ENCODE data around the gene ATMIN.

The ATMIN gene

GRCh38 chr16:81005610-81006161, 30.0 kb upstream of the ATMIN start:
- DNase-seq (ENCODE audit: low read depth, low spot score), result no peak

DNA sequence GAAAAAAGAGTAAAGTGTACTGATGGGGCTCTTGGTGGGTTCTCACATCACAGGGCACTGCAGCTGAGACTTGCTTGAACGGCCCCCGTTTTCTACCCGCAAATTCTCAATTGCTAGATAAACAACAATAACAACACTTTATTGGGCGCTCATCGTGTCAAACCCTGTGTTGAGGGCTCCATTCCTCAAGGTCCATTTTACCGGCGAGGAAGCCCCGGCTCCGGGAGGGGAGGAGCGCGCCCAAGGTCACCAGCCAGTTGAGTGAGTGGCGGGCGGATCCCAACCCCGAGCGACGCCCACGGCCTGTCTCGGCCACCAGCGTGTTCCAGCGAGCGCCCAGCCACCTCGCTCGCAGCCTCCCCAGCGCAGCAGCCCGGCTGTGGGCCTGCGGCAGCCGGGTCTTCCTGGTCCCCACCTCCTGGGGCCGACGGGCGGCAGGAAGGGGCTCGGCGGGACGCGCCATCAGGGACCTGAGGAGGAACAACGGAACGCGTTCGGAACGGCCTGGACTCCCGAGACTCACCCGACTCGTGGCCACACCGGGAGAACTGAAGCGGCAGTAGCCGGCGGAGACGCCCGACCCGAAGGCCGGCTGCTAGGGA, 29.3 kb upstream of the ATMIN start:
- DNase-seq (ENCODE audit: low read depth, low spot score), result peak; percentile 28

GRCh38 chr16:81006813-81007695, 28.6 kb upstream of the ATMIN start, which contains the start of the genes CENPN and CMC2:
CENPN (plus strand) TSS chr16:81007214; CDS start chr16:81011940, 4,726 bp downstream.
CMC2 (minus strand) TSS chr16:81006885; CDS start chr16:80997394, 9,491 bp downstream.
- DNase-seq (ENCODE audit: low read depth, low spot score), result peak; percentile 90

GRCh38 chr16:81008505-81008789, 27.2 kb upstream of the ATMIN start:
- no peak for DNase-seq (ENCODE audit: low read depth, low spot score)

- DNase-seq (ENCODE audit: low read depth, low spot score), result no peak
Measured at GRCh38 chr16:81012974-81013373, 22.7 kb upstream of the ATMIN start.

DNA sequence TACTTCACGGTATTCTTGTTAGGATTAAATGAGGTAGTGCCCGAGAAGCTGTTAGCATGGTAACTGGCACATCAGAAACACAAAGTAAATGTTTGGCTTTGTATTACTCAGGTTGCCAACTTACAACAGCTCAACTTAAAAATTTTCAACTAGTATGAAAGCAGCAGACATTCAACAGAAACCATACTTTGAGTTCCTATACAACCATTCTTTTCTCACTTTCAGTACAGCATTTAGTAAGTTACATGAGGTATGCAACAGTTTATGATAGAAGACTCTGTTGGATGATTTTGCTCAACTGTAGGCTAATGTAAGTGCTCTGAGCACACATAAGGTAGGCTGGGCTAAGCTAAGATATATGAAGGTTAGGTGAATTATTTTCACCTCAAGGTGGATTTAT, 21.0 kb upstream of the ATMIN start:
- DNase-seq (ENCODE audit: low read depth, low spot score), result no peak

- no peak for DNase-seq (ENCODE audit: low read depth, low spot score)
Measured at GRCh38 chr16:81018496-81018895, 17.1 kb upstream of the ATMIN start.

GRCh38 chr16:81026429-81026828, 9.2 kb upstream of the ATMIN start:
- no peak for DNase-seq (ENCODE audit: low read depth, low spot score)

DNA sequence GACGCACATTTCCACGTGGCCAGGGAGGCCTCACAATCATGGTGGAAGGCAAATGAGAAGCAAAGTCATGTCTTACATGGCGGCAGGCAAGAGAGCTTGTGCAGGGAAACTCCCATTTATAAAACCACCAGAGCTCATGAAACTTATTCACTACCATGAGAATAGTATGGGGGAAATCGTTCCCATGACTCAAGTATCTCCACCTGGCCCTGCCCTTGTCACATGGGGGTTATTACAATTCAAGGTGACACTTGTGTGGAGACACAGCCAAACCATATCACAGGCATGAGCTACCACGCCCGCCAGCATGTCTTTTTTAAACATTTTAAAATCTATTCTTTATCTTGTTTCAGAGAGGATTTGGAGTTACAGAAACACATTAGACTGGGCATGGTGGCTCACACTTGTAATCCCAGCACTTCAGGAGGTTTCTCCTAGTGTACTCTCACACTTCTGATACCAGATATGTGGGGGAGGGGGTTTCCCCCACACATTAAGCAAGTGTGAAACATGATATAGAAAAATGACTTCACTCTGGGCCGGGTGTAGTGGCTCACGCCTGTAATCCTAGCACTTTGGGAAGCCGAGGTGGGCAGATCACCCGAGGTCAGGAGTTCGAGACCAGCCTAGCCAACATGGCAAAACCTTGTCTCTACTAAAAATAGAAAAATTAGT, 5.6 kb upstream of the ATMIN start:
- DNase-seq (ENCODE audit: low read depth, low spot score), result no peak

DNA sequence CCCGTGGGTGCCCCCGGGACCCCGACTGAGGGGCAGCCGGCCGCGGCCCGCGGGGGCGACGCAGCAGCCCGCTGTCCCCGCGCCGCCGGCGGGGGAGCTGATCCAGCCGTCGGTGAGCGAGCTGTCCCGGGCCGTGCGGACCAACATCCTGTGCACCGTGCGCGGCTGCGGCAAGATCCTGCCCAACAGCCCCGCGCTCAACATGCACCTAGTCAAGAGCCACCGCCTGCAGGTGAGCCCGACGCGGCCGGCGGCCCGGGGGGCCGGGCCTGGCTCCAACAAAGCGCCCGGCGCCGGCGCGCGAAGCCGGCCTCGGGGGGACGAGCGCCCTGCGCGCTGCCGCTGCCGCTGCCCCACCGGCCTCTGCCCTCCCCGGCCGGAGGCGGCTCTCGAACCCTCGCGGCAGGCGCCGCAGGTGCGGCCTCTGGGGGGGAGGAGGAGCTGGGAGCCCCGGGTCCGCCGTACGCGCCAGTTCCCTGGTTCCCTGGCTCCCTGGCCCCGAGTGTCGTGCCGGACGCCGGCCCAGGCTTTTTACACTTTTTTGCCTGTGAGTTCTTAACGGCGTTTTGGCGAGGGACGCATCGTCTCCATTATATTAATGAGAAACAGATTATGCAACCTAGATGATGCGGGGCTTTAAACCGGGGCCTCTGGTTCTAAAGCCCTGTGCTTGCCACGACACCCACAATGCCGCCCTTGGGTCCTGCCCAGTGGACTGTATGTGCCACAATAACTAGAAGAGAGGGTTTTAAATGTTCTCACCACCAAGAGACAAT, 521 bp downstream of the ATMIN start:
- peak; percentile 3 for DNase-seq (ENCODE audit: low read depth, low spot score)

DNA sequence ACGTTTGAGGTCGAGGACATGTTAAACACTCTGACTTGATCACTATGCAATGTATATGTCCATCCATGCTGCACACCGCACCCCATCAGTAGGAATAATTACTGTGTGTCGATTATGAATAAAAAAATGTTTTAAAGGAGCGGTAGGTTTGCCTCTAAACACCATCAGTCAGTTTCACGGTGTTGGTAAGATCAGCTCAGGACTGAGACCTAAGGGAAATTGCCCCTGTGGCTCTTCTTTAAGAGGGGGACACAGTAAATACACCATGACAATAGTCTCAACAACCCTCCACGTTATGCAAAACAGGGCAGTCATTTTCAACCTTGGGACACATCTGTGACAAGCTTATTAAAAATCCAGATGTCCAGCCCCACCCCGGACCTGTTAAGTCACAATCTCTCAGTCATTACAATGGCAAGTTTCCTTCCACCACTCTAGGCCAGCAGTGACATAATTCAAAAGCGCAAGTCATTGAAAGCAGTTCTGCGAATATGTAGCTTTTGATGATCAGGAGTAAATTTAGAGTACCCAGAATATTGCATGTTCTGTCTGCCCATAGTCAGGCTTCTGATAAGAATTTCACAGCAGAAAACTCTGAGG, 1.2 kb downstream of the ATMIN start:
- no peak for DNase-seq (ENCODE audit: low read depth, low spot score)

DNA sequence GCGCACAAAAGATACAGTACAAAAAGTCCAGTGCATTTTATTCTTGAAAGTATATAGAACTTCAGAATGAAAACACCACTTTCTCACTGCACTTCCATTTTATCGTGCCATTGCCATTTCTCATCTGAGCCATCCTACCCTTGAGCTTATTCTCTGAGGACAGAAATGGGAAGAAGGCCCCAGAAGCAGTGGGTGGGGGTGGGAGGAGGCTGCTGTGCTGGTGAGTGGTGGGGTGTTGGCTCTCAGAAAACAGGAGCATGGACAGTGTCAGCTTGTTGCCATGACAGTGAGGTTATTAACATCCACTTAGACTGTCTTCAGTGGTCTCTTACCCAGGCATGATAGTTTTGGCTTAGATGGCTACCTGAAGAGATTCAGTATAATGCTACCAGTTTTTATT, 4.5 kb downstream of the ATMIN start:
- DNase-seq (ENCODE audit: low read depth, low spot score), result no peak

DNA sequence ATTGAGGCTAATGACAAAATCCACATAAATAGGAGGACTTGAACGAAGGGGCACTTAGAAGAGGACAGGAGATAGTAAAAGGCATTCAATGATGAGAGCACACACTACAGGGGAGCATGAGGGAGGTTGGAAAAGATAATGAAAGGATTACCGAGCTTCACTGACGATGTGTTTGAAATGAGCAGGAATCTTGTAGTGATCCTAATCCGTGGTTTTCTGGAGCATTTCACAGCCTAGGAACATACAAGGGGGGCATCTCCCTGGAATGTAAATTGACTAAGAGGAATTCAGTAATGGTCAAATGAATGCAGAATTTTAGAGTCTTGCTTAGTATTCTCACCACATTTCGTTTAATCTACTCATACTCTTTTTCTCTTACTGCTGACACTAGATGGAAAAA, 5.2 kb downstream of the ATMIN start:
- no peak for DNase-seq (ENCODE audit: low read depth, low spot score)

DNA sequence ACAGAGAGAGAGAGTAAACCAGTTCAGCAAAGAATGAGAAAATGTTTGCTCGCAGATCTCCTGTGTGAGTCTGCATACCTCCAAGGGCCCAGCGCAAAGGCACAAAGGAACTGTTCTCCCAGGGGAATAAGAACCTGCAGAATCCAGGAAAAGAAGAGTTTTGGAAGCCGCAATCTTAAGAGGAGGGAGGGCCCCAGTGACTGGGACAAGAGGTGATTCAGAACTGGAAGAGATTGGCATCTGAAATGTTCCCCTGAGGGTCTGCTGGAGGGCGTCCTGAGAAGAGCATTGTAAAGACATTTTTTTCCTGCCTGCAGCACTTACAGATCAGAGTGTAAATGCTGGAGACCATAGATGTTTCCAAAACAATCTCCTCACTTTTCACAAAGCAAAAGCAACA, 6.1 kb downstream of the ATMIN start:
- no peak for DNase-seq (ENCODE audit: low read depth, low spot score)

GRCh38 chr16:81042821-81043220, 7.2 kb downstream of the ATMIN start:
- no peak for DNase-seq (ENCODE audit: low read depth, low spot score)

GRCh38 chr16:81053761-81054160, 18.1 kb downstream of the ATMIN start:
- DNase-seq (ENCODE audit: low read depth, low spot score), result no peak

GRCh38 chr16:81060576-81061306, 25.1 kb downstream of the ATMIN start:
- no peak for DNase-seq (ENCODE audit: low read depth, low spot score)

DNA sequence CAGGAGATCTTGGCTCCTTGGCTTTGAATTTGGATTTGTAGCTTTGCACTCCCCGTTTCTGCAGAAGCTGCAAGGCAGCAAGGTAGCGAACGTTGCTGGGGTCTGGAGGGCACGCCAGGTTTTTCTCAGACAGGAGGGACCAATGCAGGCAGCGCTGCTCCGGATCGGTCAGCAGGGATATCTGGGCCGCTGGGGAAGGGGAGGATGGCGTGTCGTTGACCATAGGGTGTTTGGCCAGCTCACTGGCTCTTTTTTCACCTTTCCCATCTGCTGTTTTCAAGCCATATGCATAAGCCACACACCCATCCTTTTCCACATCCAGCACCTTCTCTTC, 25.6 kb downstream of the ATMIN start:
- no peak for DNase-seq (ENCODE audit: low read depth, low spot score)

DNA sequence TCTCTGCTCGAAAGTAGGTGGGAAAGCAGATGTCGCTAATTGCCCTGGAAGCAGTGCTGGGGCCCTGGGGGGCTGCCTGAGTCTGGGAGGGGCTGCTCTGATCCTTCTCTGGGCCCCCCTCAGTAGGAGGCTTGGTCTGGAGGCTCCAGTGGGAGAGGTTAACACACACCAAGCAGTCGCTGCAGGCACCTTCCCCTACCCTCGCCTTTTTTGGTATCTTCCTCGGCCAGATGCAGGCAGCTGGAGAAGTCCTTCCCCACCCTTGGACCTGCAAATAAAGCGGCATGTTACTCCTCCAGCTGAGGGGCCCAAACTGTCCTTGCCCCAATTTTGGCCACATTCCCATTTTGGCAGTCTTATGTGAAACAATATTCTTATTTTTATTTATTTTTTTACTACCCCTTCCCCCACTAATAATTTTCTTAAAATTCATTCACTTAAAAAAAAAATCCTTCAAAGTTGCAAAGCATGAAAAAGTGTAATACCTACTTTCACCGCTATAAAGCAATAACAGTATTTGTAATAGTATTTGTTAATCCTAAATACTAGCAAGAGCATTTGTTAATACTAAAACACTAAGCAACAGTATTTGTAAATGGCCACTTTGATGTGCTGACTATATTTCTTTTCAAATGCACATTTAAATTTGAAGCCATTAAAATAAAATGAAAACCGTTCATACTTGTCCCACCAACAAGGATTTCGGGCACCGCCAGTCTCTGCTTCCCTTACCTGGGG, 26.4 kb downstream of the ATMIN start:
- no peak for DNase-seq (ENCODE audit: low read depth, low spot score)

- no peak for DNase-seq (ENCODE audit: low read depth, low spot score)
Measured at GRCh38 chr16:81066681-81067080, 31.0 kb downstream of the ATMIN start.
